Gastrocnemius medialis (tissue), 4 donors: ENCODE measurements around the gene CUTC. TPM values are rescaled to one million over a fixed set of nuclear protein-coding genes. Genes with fewer than 3 reads are reported as not detected.
"Not testable (repeated sequence)": the region's sequence is repeated elsewhere in the genome, so short reads cannot be mapped to it uniquely, and the experiment has no call there.

Experiments
- ATAC-seq, 2 donors: fragments of 150-250 bp; one replicate each; pipeline ENCODE4 v1.9.1; 2016
- DNase-seq, 2 donors: peaks; one replicate each; pipeline ENCODE4 v3.0.0-alpha.2; 2019
- H3K27ac ChIP-seq, 4 donors: fragments of 200-600 bp; sonication (generic); 1 replicate in 1 of 4; 2 replicates in 3 of 4; pipeline ENCODE4 v1.5.1; 2016 to 2018; ENCODE audit warnings: mild to moderate bottlenecking in 2 of 4, moderate library complexity in 1 of 4
- H3K27me3 ChIP-seq, 3 donors: fragments of 200-600 bp; sonication (generic) in 2 of 3; 1 replicate in 1 of 3; 2 replicates in 2 of 3; pipeline versions ENCODE4 v1.5.1 to v1.6.0; 2016 to 2019; ENCODE audit warnings: mild to moderate bottlenecking in 1 of 3, moderate library complexity in 1 of 3
- H3K36me3 ChIP-seq, 2 donors: fragments of 200-600 bp; sonication (generic) in 1 of 2; one replicate each; pipeline ENCODE4 v1.5.1; 2017 to 2018
- H3K4me1 ChIP-seq, 2 donors: fragments of 200-600 bp; sonication (generic) in 1 of 2; one replicate each; pipeline ENCODE4 v1.5.1; 2016 to 2017; ENCODE audit warnings: mild to moderate bottlenecking in 2 of 2
- H3K4me3 ChIP-seq, 4 donors: fragments of 200-600 bp; sonication (generic) in 3 of 4; 1 replicate in 1 of 4; 2 replicates in 3 of 4; pipeline ENCODE4 v1.5.1; 2016 to 2019; ENCODE audit warnings: mild to moderate bottlenecking in 2 of 4
- H3K9me3 ChIP-seq, 3 donors: fragments of 200-600 bp; sonication (generic) in 2 of 3; 1 replicate in 1 of 3; 2 replicates in 2 of 3; pipeline ENCODE4 v1.5.1; 2016 to 2019
- POLR2A ChIP-seq, 2 donors: fragments of 450-650 bp; IDR thresholded peaks; one replicate each; pipeline ENCODE4 v1.6.1; 2017; ENCODE audit warnings: antibody characterized with exemption in 2 of 2, mild to moderate bottlenecking in 2 of 2, moderate library complexity in 2 of 2
- in situ Hi-C, 4 donors: fragments of 200-750 bp; cut with MboI; loops; one replicate each; pipeline versions ENCODE4 v1.15.0 to v1.8.0; 2017; ENCODE audit warnings: low sequenced_read_pairs in 4 of 4
- intact Hi-C: fragments of 100-400 bp; cut with DNase I; formaldehyde crosslinking; loops from one replicate; pipeline ENCODE4 v1.15.1; 2023; ENCODE audit warnings: low total_unique reads
- total RNA-seq, 4 donors: library from RNA; depleted of rRNA; stranded (reverse); fragments of >200 nt; gene quantifications; one replicate each; pipeline versions ENCODE4 v1.1.0 to v1.2.3, GENCODE V29; 2016
- TF ChIP-seq, protein P1 (sequence below), 5 experiments: fragments of 450-650 bp in 3 of 5; fragments of 200-600 bp in 2 of 5; sonication (generic) in 2 of 5; IDR thresholded peaks in 4 of 5; conservative IDR thresholded peaks in 1 of 5; 1 replicate in 4 of 5; 2 replicates in 1 of 5; pipeline ENCODE4 v1.5.1; 2016 to 2019; ENCODE audit warnings: antibody characterized with exemption in 5 of 5, mild to moderate bottlenecking in 3 of 5, moderate library complexity in 3 of 5

Gene CUTC
- total RNA-seq, 4 donors from 2014 or later, result 85.2 to 172 (median 126) TPM

DNA sequence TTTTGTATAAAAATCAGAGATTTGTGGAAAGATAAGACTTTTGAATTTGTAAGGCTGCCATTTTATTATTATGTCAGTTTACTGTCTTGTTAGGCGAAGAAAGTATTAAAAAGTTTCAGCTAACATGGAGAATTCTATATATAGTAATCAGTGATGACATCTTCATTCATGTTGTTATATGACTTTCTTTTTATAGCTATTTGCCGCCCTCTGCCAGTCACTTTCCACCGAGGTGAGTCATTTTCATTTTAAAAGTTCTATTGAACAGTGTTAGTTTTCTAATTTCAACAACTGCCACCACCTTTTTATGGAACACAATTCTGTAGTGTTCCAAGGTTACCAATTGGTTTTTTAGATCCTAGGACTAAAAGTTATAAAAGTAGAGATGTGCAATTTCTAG, 11.8 kb downstream of the CUTC start:
- Histone ChIP-seq H3K27me3 (no peaks in the 10 kb centered on the region), H3K9me3 (no peaks in the 10 kb centered on the region), H3K4me3 (peak overlapping the region in 2 of 4 donors; percentile 5 to 20), H3K27ac (peak overlapping the region; percentile 95 to 99 (median 99)), H3K4me1 (peaks cover 74 to 81% of the 10 kb centered on the region in 2 donors), H3K36me3 (peaks cover 0 to 85% of the 10 kb centered on the region in 2 donors)
- intact Hi-C loops, result loop anchor here (5.0 kb wide), 1 partner anchor 253 kb away; no protein-coding TSS in a partner anchor
- peak; percentile 86 to 89 for ATAC-seq
- peak; percentile 16 to 63 for DNase-seq
- in situ Hi-C loops, result no loop called here
- TF ChIP-seq POLR2A (IDR thresholded peaks at IDR 0.05), result no peak

DNA sequence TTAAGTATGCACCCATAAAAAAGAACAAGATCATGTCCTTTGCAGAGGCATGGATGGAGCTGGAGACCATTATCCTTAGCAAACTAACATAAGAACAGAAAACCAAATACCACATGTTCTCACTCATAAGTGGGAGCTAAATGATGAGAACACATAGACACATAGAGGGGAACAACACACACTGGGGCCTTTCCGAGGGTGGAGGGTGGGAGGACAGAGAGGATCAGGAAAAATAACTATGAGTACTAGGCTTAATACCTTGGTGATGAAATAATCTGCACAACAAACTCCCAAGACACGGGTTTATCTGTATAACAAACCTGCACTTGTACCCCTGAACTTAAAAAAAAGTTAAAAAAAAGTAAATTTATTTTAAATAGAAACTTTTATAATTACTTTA, 14.1 kb downstream of the CUTC start:
- Histone ChIP-seq H3K4me1 (peaks cover 79 to 80% of the 10 kb centered on the region in 2 donors), H3K27ac (peak overlapping the region; percentile 95 to 99 (median 99)), H3K36me3 (peaks cover 0 to 65% of the 10 kb centered on the region in 2 donors)
- H3K27me3 ChIP-seq, intact Hi-C loops, in situ Hi-C loops, H3K4me3 ChIP-seq, H3K9me3 ChIP-seq, ATAC-seq, DNase-seq: not testable (repeated sequence)

DNA sequence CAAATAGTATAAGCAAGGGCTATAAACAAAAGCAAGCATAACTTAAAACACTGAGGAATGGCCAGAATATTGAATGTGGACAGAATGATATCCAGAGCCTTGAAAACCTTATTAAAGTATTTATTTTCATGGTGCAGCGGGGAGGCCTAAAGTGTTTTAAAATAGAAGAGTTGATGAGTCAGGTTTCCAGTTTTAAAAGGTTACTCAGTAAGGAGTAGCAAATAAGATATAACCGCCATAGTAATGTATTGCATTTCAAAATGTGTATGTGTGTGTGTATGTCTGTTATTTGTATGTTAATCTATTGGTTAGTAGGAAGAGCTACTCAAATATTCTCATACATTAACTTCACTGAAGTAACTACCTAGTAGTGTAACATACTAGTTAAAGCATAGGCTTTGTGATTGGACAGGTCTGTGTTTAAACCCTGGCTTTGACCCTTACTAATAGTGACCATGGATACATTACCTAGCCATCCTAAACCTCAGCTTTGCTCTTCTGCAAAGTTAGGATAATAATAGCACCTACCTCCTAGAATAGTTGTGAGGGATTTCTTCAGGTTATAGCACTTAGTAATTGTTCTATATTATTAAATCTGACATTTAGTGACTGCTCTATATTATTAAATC, 16.9 kb downstream of the CUTC start:
- TF ChIP-seq, protein P1, sequence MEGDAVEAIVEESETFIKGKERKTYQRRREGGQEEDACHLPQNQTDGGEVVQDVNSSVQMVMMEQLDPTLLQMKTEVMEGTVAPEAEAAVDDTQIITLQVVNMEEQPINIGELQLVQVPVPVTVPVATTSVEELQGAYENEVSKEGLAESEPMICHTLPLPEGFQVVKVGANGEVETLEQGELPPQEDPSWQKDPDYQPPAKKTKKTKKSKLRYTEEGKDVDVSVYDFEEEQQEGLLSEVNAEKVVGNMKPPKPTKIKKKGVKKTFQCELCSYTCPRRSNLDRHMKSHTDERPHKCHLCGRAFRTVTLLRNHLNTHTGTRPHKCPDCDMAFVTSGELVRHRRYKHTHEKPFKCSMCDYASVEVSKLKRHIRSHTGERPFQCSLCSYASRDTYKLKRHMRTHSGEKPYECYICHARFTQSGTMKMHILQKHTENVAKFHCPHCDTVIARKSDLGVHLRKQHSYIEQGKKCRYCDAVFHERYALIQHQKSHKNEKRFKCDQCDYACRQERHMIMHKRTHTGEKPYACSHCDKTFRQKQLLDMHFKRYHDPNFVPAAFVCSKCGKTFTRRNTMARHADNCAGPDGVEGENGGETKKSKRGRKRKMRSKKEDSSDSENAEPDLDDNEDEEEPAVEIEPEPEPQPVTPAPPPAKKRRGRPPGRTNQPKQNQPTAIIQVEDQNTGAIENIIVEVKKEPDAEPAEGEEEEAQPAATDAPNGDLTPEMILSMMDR (IDR thresholded peaks at IDR 0.05 in 4 of 5, conservative IDR thresholded peaks at IDR 0.05 in 1 of 5), result no peak
- no peak for TF ChIP-seq POLR2A (IDR thresholded peaks at IDR 0.05)
- H3K27ac ChIP-seq, result peak overlapping the region; percentile 95 to 99 (median 99)
- H3K9me3 ChIP-seq, result no peaks in the 10 kb centered on the region
- peaks cover 55 to 57% of the 10 kb centered on the region in 2 donors for H3K4me1 ChIP-seq
- peak overlapping the region in 1 of 4 donors; percentile 17 for H3K4me3 ChIP-seq
- H3K36me3 ChIP-seq, result peaks cover 0 to 68% of the 10 kb centered on the region in 2 donors
- intact Hi-C loops (no loop called here), in situ Hi-C loops (no loop called here)
- no peaks in the 10 kb centered on the region for H3K27me3 ChIP-seq
- no peak for DNase-seq
- peak; percentile 75 to 81 for ATAC-seq

DNA sequence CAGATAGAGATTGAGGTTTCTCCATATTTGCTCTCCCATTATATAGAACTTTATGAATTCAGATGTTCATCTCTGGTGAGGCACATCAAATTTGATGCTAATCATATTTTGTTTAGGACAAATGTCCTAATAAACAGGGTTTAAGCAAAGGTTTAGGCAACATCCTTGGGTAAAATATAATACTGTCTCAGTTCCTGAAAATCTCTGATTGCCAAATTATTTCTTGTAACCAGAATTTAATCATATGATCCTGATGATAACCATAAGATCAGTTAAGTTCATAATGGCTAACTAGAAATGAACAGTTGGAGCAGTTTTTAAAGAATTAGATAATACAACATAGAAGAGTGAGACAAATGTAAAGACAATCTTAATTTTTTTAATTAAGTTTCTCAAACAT, 18.6 kb downstream of the CUTC start:
- Histone ChIP-seq H3K27me3 (no peaks in the 10 kb centered on the region), H3K36me3 (peaks cover 0 to 69% of the 10 kb centered on the region in 2 donors), H3K4me3 (no peak overlapping the region), H3K4me1 (peaks cover 39 to 40% of the 10 kb centered on the region in 2 donors), H3K27ac (peak overlapping the region in 3 of 4 donors; percentile 99), H3K9me3 (no peaks in the 10 kb centered on the region)
- TF ChIP-seq, protein P1 (IDR thresholded peaks at IDR 0.05 in 4 of 5, conservative IDR thresholded peaks at IDR 0.05 in 1 of 5), result no peak
- no peak for TF ChIP-seq POLR2A (IDR thresholded peaks at IDR 0.05)
- no peak for ATAC-seq
- in situ Hi-C loops, result no loop called here
- intact Hi-C loops, result no loop called here
- no peak for DNase-seq

DNA sequence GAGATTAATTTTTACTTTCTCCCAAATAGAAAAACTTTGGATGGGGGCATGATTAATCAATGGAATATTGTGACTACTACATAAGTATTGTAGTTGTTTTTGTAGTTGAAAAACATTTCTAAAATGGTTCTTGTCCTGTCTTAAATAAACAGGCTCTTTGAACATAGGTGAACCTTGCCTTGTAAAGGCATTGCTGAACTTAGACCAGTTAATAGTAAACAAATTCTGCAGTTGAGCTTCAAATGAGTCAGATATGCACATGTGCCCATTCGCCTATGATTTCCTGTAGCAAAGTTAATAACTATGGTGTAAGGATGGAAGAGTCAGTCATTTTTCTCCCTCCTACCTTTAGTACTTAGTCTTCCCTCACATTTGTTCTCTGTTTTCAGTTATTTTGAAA, 22.6 kb downstream of the CUTC start:
- intact Hi-C loops (no loop called here), in situ Hi-C loops (no loop called here)
- no peaks in the 10 kb centered on the region for H3K9me3 ChIP-seq
- no peak for ATAC-seq
- TF ChIP-seq, protein P1 (IDR thresholded peaks at IDR 0.05 in 4 of 5, conservative IDR thresholded peaks at IDR 0.05 in 1 of 5), result no peak
- TF ChIP-seq POLR2A (IDR thresholded peaks at IDR 0.05), result no peak
- peaks cover 0 to 76% of the 10 kb centered on the region in 2 donors for H3K36me3 ChIP-seq
- peak overlapping the region in 1 of 4 donors; percentile 9 for H3K27ac ChIP-seq
- H3K4me1 ChIP-seq, result peaks cover 11 to 15% of the 10 kb centered on the region in 2 donors
- H3K4me3 ChIP-seq, result no peak overlapping the region
- no peaks in the 10 kb centered on the region for H3K27me3 ChIP-seq
- no peak for DNase-seq
